Thyroid gland (tissue), 4 donors: ENCODE results near the gene S100A9.

Experiments used
- CTCF ChIP-seq, 6 experiments: fragments of 200-600 bp in 3 of 6; fragments of 450-650 bp in 3 of 6; sonication (generic) in 3 of 6; IDR thresholded peaks; one replicate each; pipeline ENCODE4 v1.5.1; 2016 to 2019; ENCODE audit warnings: antibody characterized with exemption in 6 of 6, mild to moderate bottlenecking in 2 of 6, inconsistent platforms in 1 of 6, moderate library complexity in 1 of 6
- POLR2A ChIP-seq, 2 donors: fragments of 450-650 bp; IDR thresholded peaks; one replicate each; pipeline ENCODE4 v1.6.1; 2017; ENCODE audit warnings: antibody characterized with exemption in 2 of 2, mild to moderate bottlenecking in 2 of 2, moderate library complexity in 1 of 2

GRCh38 chr1:153339802-153340201 lies 17.9 kb upstream of the S100A9 start:
- TF ChIP-seq CTCF (IDR thresholded peaks at IDR 0.05) (no peak), POLR2A (IDR thresholded peaks at IDR 0.05) (no peak)
